ENCODE data around the gene PTPN1. TPM values are rescaled to one million over a fixed set of nuclear protein-coding genes. Genes with fewer than 3 reads are reported as not detected.
"Not testable (repeated sequence)": the region's sequence is repeated elsewhere in the genome, so short reads cannot be mapped to it uniquely, and the experiment has no call there.

The PTPN1 gene
- total RNA-seq, 1 donor from 2014 or later: 25.7 TPM

- Histone ChIP-seq H3K9me3 (replicated peaks) (no peaks in the 10 kb centered on the region), H3K4me3 (no peak overlapping the region), H3K27ac (replicated peaks) (no peak overlapping the region), H3K27me3 (ENCODE audit: low read depth) (no peaks in the 10 kb centered on the region), H3K4me1 (peaks cover 10% of the 10 kb centered on the region), H3K36me3 (no peaks in the 10 kb centered on the region)
- TF ChIP-seq CTCF (IDR thresholded peaks at IDR 0.05; ENCODE audit: borderline replicate concordance): no peak
- no peak for DNase-seq
- intact Hi-C loops (cut with micrococcal nuclease): no loop called here
These were observed 105.2 kb downstream of the PTPN1 start for GRCh38 chr20:50615407-50615806.

- peaks cover 12% of the 10 kb centered on the region for H3K9me3 ChIP-seq (replicated peaks)
- no peak for TF ChIP-seq CTCF (IDR thresholded peaks at IDR 0.05; ENCODE audit: borderline replicate concordance)
- no peak for DNase-seq
- intact Hi-C loops (cut with micrococcal nuclease): no loop called here
- H3K27me3 ChIP-seq (ENCODE audit: low read depth): no peaks in the 10 kb centered on the region
- no peak overlapping the region for H3K27ac ChIP-seq (replicated peaks)
- H3K4me1 ChIP-seq: no peaks in the 10 kb centered on the region
- no peak overlapping the region for H3K4me3 ChIP-seq
- peaks cover 12% of the 10 kb centered on the region for H3K36me3 ChIP-seq
These were observed 106.8 kb downstream of the PTPN1 start for GRCh38 chr20:50617022-50617421.

GRCh38 chr20:50618537-50618936 is 108.4 kb downstream of the PTPN1 start:
- intact Hi-C loops (cut with micrococcal nuclease): no loop called here
- peaks cover 12% of the 10 kb centered on the region for H3K9me3 ChIP-seq (replicated peaks)
- no peak overlapping the region for H3K4me3 ChIP-seq
- H3K27me3 ChIP-seq (ENCODE audit: low read depth): no peaks in the 10 kb centered on the region
- DNase-seq: no peak
- H3K27ac ChIP-seq (replicated peaks): no peak overlapping the region
- TF ChIP-seq CTCF (IDR thresholded peaks at IDR 0.05; ENCODE audit: borderline replicate concordance): no peak
- H3K4me1 ChIP-seq: no peaks in the 10 kb centered on the region
- H3K36me3 ChIP-seq: peaks cover 12% of the 10 kb centered on the region

- DNase-seq; H3K4me3 ChIP-seq; H3K27ac ChIP-seq (replicated peaks); H3K27me3 ChIP-seq (ENCODE audit: low read depth): not testable (repeated sequence)
- Histone ChIP-seq H3K9me3 (replicated peaks) (peaks cover 12% of the 10 kb centered on the region), H3K36me3 (peaks cover 12% of the 10 kb centered on the region), H3K4me1 (peaks cover 11% of the 10 kb centered on the region)
- intact Hi-C loops (cut with micrococcal nuclease): loop anchor here (10.0 kb wide), 1 partner anchor 134 kb away; no protein-coding TSS in a partner anchor
These were observed 110.3 kb downstream of the PTPN1 start for GRCh38 chr20:50620459-50620858.

GRCh38 chr20:50621068-50621665 is 111.0 kb downstream of the PTPN1 start:
- peaks cover 18% of the 10 kb centered on the region for H3K4me1 ChIP-seq
- H3K27ac ChIP-seq (replicated peaks): no peak overlapping the region
- no peak for TF ChIP-seq CTCF (IDR thresholded peaks at IDR 0.05; ENCODE audit: borderline replicate concordance)
- H3K4me3 ChIP-seq: no peak overlapping the region
- H3K36me3 ChIP-seq: peaks cover 12% of the 10 kb centered on the region
- H3K27me3 ChIP-seq (ENCODE audit: low read depth): no peaks in the 10 kb centered on the region
- no peak for DNase-seq
- H3K9me3 ChIP-seq (replicated peaks): peaks cover 12% of the 10 kb centered on the region
- intact Hi-C loops (cut with micrococcal nuclease): loop anchor here (10.0 kb wide), 1 partner anchor 134 kb away; no protein-coding TSS in a partner anchor

- no peak for TF ChIP-seq CTCF (IDR thresholded peaks at IDR 0.05; ENCODE audit: borderline replicate concordance)
- no peaks in the 10 kb centered on the region for H3K27me3 ChIP-seq (ENCODE audit: low read depth)
- H3K4me3 ChIP-seq: no peak overlapping the region
- intact Hi-C loops (cut with micrococcal nuclease): loop anchor here (10.0 kb wide), 1 partner anchor 130 kb away; no protein-coding TSS in a partner anchor
- H3K4me1 ChIP-seq: peaks cover 31% of the 10 kb centered on the region
- peaks cover 12% of the 10 kb centered on the region for H3K36me3 ChIP-seq
- H3K27ac ChIP-seq (replicated peaks): peak overlapping the region; percentile 65
- peaks cover 12% of the 10 kb centered on the region for H3K9me3 ChIP-seq (replicated peaks)
- no peak for DNase-seq
These were observed 114.3 kb downstream of the PTPN1 start for GRCh38 chr20:50624351-50625016.

Data from left ventricle myocardium inferior (tissue), 1 donor.